SK-N-SH (cell line): ENCODE measurements around the gene PRKCG. TPM values are rescaled to one million over a fixed set of nuclear protein-coding genes. Genes with fewer than 3 reads are reported as not detected.

ENCODE experiments used
- CTCF ChIA-PET: fragments of 300-600, 350-600 bp; formaldehyde crosslinking; extraction: SDS; loops from one replicate; lab custom pipeline; 2021; lab: Yijun Ruan, JAX
- POLR2A ChIA-PET: fragments of 350-600 bp; sonication (Branson Sonifier 250); formaldehyde crosslinking; extraction: SDS; loops from one replicate; lab custom pipeline; 2020; ENCODE audit warnings: antibody characterized with exemption, inconsistent platforms; lab: Yijun Ruan, JAX
- DNase-seq: peaks from one replicate; pipeline ENCODE4 v3.0.0; 2012
- H2AFZ ChIP-seq: fragments of 200-600 bp; sonication (generic); 2 replicates; pipeline ENCODE4 v1.8.1; 2016; ENCODE audit warnings: antibody characterized with exemption, mild to moderate bottlenecking, low read depth
- H3F3A ChIP-seq: fragments of 200-600 bp; sonication (generic); replicated peaks from 2 replicates; pipeline ENCODE3; 2016; ENCODE audit warnings: antibody characterized with exemption, mild to moderate bottlenecking; ENCODE audit not compliant: insufficient read depth
- H3K27ac ChIP-seq, 2 experiments: fragments of 200-500 bp in 1 of 2; fragments of 200-600 bp in 1 of 2; sonication (Bioruptor generic) in 1 of 2; sonication (generic), shearing (Covaris generic) in 1 of 2; 2 replicates each; pipeline versions ENCODE4 v1.5.1 to v1.6.1; 2014 to 2016; ENCODE audit warnings: low read depth in 2 of 2, inconsistent platforms in 1 of 2, low read length in 1 of 2, mild to moderate bottlenecking in 1 of 2, mixed read lengths in 1 of 2
- H3K27me3 ChIP-seq: fragments of 200-600 bp; sonication (generic), shearing (Covaris generic); 2 replicates; pipeline ENCODE4 v1.6.1; 2016; ENCODE audit warnings: mixed run types; ENCODE audit not compliant: insufficient read depth
- H3K36me3 ChIP-seq, 2 experiments: fragments of 200-500 bp in 1 of 2; fragments of 200-600 bp in 1 of 2; sonication (Bioruptor generic) in 1 of 2; sonication (generic) in 1 of 2; replicated peaks in 1 of 2; 2 replicates each; pipeline versions ENCODE3 to v1.5.1; 2014 to 2016; ENCODE audit warnings: low read length in 1 of 2, mild to moderate bottlenecking in 1 of 2; ENCODE audit not compliant: insufficient read depth in 2 of 2, control insufficient read depth in 1 of 2
- H3K4me1 ChIP-seq, 2 experiments: fragments of 200-500 bp in 1 of 2; fragments of 200-600 bp in 1 of 2; sonication (Bioruptor generic) in 1 of 2; sonication (generic), shearing (Covaris generic) in 1 of 2; 2 replicates each; pipeline versions ENCODE4 v1.5.1 to v1.6.1; 2014 to 2016; ENCODE audit warnings: low read depth in 1 of 2, low read length in 1 of 2, mixed run types in 1 of 2; ENCODE audit not compliant: insufficient read depth in 2 of 2, control insufficient read depth in 1 of 2
- H3K4me2 ChIP-seq: fragments of 200-600 bp; sonication (generic), shearing (Covaris generic); 2 replicates; pipeline ENCODE4 v1.6.1; 2017; ENCODE audit warnings: mixed run types
- H3K4me3 ChIP-seq, 2 experiments: fragments of 200-500 bp in 1 of 2; fragments of 200-600 bp in 1 of 2; sonication (Bioruptor generic) in 1 of 2; sonication (generic), shearing (Covaris generic) in 1 of 2; 2 replicates each; pipeline versions ENCODE4 v1.5.1 to v1.8.1; 2014 to 2016; ENCODE audit warnings: low read depth in 2 of 2, inconsistent platforms in 1 of 2, low read length in 1 of 2, mild to moderate bottlenecking in 1 of 2, mixed read lengths in 1 of 2, moderate library complexity in 1 of 2
- H3K79me2 ChIP-seq: fragments of 200-600 bp; sonication (generic); 2 replicates; pipeline ENCODE4 v1.8.1; 2017; ENCODE audit warnings: mild to moderate bottlenecking; ENCODE audit not compliant: insufficient read depth
- H3K9ac ChIP-seq: fragments of 200-600 bp; sonication (generic); 2 replicates; pipeline ENCODE4 v1.6.1; 2017; ENCODE audit warnings: mixed run types
- H3K9me2 ChIP-seq: fragments of 200-600 bp; sonication (generic); 2 replicates; pipeline ENCODE4 v1.6.1; 2017; ENCODE audit warnings: mixed run types
- H3K9me3 ChIP-seq: fragments of 200-600 bp; sonication (generic); 2 replicates; pipeline ENCODE4 v1.6.1; 2017; ENCODE audit warnings: mixed run types, mild to moderate bottlenecking, moderate library complexity
- H4K20me1 ChIP-seq: fragments of 200-600 bp; sonication (generic); 2 replicates; pipeline ENCODE4 v1.6.1; 2017; ENCODE audit warnings: mild to moderate bottlenecking, mixed run types; ENCODE audit not compliant: insufficient read depth
- CHD2 ChIP-seq: fragments of 150-350 bp; IDR thresholded peaks from 2 replicates; pipeline ENCODE4 v1.6.1; 2018; ENCODE audit warnings: low read length; ENCODE audit not compliant: partially characterized antibody
- ELF1 ChIP-seq: IDR thresholded peaks from 2 replicates; pipeline ENCODE4 v1.4.0; 2012
- EP300 ChIP-seq, 2 experiments: IDR thresholded peaks; 2 replicates each; pipeline versions ENCODE4 v1.4.0 to v1.6.1; 2012; ENCODE audit warnings: borderline replicate concordance in 1 of 2, low read depth in 1 of 2, low read length in 1 of 2
- EZH2phosphoT487 ChIP-seq: fragments of 200-600 bp; sonication (generic); IDR thresholded peaks from 2 replicates; pipeline ENCODE4 v1.6.1; 2017; ENCODE audit warnings: low read depth, mixed run types, mild to moderate bottlenecking, antibody characterized with exemption, moderate library complexity, borderline replicate concordance
- FOSL2 ChIP-seq: IDR thresholded peaks from 2 replicates; pipeline ENCODE4 v1.4.0; 2012; ENCODE audit warnings: low read depth, mild to moderate bottlenecking, moderate library complexity, borderline replicate concordance
- FOXJ3 ChIP-seq: sonication (generic); formaldehyde crosslinking; IDR thresholded peaks from 2 replicates; pipeline ENCODE4 v1.5.1; 2020; ENCODE audit warnings: mild to moderate bottlenecking, missing genetic modification reagents
- FOXM1 ChIP-seq: IDR thresholded peaks from 2 replicates; pipeline ENCODE4 v1.4.0; 2012; ENCODE audit warnings: low read depth, mild to moderate bottlenecking
- GATA2 ChIP-seq: sonication (generic); formaldehyde crosslinking; IDR thresholded peaks from 2 replicates; pipeline ENCODE4 v1.5.0; 2020; ENCODE audit warnings: mild to moderate bottlenecking, missing genetic modification reagents
- PBX3 ChIP-seq: IDR thresholded peaks from 2 replicates; pipeline ENCODE4; 2012
- POLR2AphosphoS5 ChIP-seq: IDR thresholded peaks from 2 replicates; pipeline ENCODE4 v1.6.1; 2012; ENCODE audit warnings: low read depth, low read length
- RAD21 ChIP-seq: IDR thresholded peaks from 2 replicates; pipeline ENCODE4 v1.6.1; 2012; ENCODE audit warnings: mild to moderate bottlenecking, low read length
- RCOR1 ChIP-seq: fragments of 150-350 bp; IDR thresholded peaks from 2 replicates; pipeline ENCODE4 v1.6.1; 2017; ENCODE audit warnings: antibody characterized with exemption, low read length
- REST ChIP-seq: IDR thresholded peaks from 2 replicates; pipeline ENCODE4 v1.6.1; 2012; ENCODE audit warnings: mild to moderate bottlenecking, low read depth, low read length, moderate library complexity
- SMC3 ChIP-seq: IDR thresholded peaks from 2 replicates; pipeline ENCODE4 v1.6.1; 2012; ENCODE audit warnings: low read depth, low read length, improper control_type of control experiment
- TAF1 ChIP-seq: IDR thresholded peaks from 2 replicates; pipeline ENCODE4 v1.6.1; 2012; ENCODE audit warnings: low read depth, mild to moderate bottlenecking, low read length, moderate library complexity, borderline replicate concordance
- TCF12 ChIP-seq: IDR thresholded peaks from 2 replicates; pipeline ENCODE4 v1.4.0; 2012
- USF1 ChIP-seq: IDR thresholded peaks from 2 replicates; pipeline ENCODE4 v1.4.0; 2012; ENCODE audit warnings: low read depth, borderline replicate concordance
- YY1 ChIP-seq: IDR thresholded peaks from 2 replicates; pipeline ENCODE4 v1.4.0; 2012; ENCODE audit warnings: low read depth, mild to moderate bottlenecking
- ZBTB33 ChIP-seq: IDR thresholded peaks from 2 replicates; pipeline ENCODE4 v1.4.0; 2012; ENCODE audit warnings: low read depth, borderline replicate concordance
- WGBS: methylation state at CpG from one replicate; pipeline ENCODE4 v1.1.6; 2017; ENCODE audit warnings: low lambda C conversion rate; 5-methylcytosine and 5-hydroxymethylcytosine counted together
- polyA plus RNA-seq, 3 experiments: library from polyadenylated mRNA; depleted of rRNA; stranded (reverse); fragments of >200 nt; gene quantifications; 2 replicates each; pipeline ENCODE4 v1.2.3, GENCODE V29; 2012

PRKCG gene
- polyA plus RNA-seq, 1 of the 3 experiments (the other 2 are of a cell fraction): 0.08 TPM

- ChIA-PET POLR2A (no interaction called here), CTCF (interaction anchor here (0.6 to 1.2 kb wide), 4 partner anchors 26 to 79 kb away, joined by 3 read pairs; no protein-coding TSS in a partner anchor)
- peak overlapping the region; percentile 18; the same call in 1 of the 2 replicates for H3K9ac ChIP-seq
- H3K9me2 ChIP-seq: no peaks in the 10 kb centered on the region
- H3K36me3 ChIP-seq: no peaks in the 10 kb centered on the region
- H4K20me1 ChIP-seq: no peaks in the 10 kb centered on the region
- no peaks in the 10 kb centered on the region; a peak in 2 of 4 replicates for H3K4me1 ChIP-seq
- TF ChIP-seq EP300 (IDR thresholded peaks at IDR 0.05; ENCODE audit: borderline replicate concordance in 1 of 2, low read depth in 1 of 2, low read length in 1 of 2): no peak
- no peak for TF ChIP-seq FOXM1
- no peak for TF ChIP-seq PBX3
- TF ChIP-seq TAF1: no peak
- no peak for TF ChIP-seq RAD21
- no peak for TF ChIP-seq SMC3
- no peak for TF ChIP-seq GATA2 (CRISPR knock-in tag)
- no peak for TF ChIP-seq RCOR1
- TF ChIP-seq USF1: no peak
- TF ChIP-seq TCF12: no peak
- TF ChIP-seq YY1: no peak
- no peak for TF ChIP-seq POLR2AphosphoS5
- TF ChIP-seq FOXJ3 (CRISPR knock-in tag): no peak
- TF ChIP-seq ELF1: no peak
- no peak for TF ChIP-seq REST
- no peak for TF ChIP-seq ZBTB33
- TF ChIP-seq FOSL2: no peak
- TF ChIP-seq CHD2: no peak
- TF ChIP-seq EZH2phosphoT487: no peak
- H2AFZ ChIP-seq: peak overlapping the region; percentile 98
- no peaks in the 10 kb centered on the region for H3K27me3 ChIP-seq
- peak overlapping the region in 1 of 2 experiments; percentile 55; a peak in 1 of 4 replicates for H3K27ac ChIP-seq
- DNase-seq: no peak
- no peaks in the 10 kb centered on the region for H3K79me2 ChIP-seq
- WGBS: 79% methylated on average over 4 of the region's 4 CpGs
- H3K4me3 ChIP-seq: peak overlapping the region; percentile 43 to 55; a peak in 3 of 4 replicates
- peaks cover 13% of the 10 kb centered on the region for H3F3A ChIP-seq
- H3K4me2 ChIP-seq: peak overlapping the region; percentile 75
- H3K9me3 ChIP-seq: no peaks in the 10 kb centered on the region
Observed at GRCh38 chr19:53944933-53945332, 62.9 kb downstream of the PRKCG start.
